Measurements from ENCODE around the gene RPTOR.

DNA sequence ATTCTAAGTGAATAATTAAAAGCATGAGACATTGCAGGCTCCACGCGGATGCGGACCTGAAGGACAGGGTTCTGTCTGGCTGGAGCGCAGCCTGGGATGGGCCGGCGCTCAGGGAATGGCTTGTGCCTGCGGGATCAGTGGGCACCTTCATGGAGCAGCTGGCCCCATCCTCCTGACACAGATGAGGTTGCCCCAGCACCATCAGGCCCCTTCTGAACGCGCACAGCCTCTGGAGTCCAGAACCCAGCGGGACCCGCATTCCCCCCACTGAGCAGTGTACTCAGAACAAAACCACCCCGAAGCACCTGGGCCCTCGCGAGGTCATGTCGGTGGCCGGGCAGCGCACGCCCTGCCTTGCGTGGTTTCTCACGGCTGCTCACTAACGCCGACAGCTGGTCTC, 376.5 kb downstream of the RPTOR start:
- TF ChIP-seq, protein P1, sequence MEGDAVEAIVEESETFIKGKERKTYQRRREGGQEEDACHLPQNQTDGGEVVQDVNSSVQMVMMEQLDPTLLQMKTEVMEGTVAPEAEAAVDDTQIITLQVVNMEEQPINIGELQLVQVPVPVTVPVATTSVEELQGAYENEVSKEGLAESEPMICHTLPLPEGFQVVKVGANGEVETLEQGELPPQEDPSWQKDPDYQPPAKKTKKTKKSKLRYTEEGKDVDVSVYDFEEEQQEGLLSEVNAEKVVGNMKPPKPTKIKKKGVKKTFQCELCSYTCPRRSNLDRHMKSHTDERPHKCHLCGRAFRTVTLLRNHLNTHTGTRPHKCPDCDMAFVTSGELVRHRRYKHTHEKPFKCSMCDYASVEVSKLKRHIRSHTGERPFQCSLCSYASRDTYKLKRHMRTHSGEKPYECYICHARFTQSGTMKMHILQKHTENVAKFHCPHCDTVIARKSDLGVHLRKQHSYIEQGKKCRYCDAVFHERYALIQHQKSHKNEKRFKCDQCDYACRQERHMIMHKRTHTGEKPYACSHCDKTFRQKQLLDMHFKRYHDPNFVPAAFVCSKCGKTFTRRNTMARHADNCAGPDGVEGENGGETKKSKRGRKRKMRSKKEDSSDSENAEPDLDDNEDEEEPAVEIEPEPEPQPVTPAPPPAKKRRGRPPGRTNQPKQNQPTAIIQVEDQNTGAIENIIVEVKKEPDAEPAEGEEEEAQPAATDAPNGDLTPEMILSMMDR (IDR thresholded peaks at IDR 0.05) = no peak
- no peak for TF ChIP-seq POLR2AphosphoS5 (IDR thresholded peaks at IDR 0.05)
